Measurements from ENCODE around the gene FANCM. TPM values are rescaled to one million over a fixed set of nuclear protein-coding genes. Genes with fewer than 3 reads are reported as not detected.

The FANCM gene
- total RNA-seq, 1 donor from 2014 or later, result 4.8 TPM

DNA sequence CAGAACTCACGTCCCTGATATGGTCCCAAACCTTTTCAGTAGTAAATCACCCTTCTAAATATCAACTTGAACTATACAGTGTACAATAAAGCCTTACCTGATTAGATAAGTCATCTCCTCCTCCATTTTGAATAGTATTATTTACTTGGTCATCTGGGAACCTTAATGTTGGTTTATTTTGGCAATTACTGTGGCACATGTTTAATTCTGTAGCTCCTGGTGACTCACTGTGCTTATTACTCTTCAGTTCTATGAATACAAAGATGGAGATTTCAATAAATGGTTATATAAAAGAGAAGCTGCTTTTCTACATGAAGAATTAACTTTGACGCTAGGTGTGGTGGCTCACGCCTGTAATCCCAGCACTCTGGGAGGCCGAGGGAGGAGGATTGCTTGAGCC, 91.8 kb downstream of the FANCM start:
- DNase-seq (ENCODE audit: extremely low read depth, low read depth, low spot score), result no peak

DNA sequence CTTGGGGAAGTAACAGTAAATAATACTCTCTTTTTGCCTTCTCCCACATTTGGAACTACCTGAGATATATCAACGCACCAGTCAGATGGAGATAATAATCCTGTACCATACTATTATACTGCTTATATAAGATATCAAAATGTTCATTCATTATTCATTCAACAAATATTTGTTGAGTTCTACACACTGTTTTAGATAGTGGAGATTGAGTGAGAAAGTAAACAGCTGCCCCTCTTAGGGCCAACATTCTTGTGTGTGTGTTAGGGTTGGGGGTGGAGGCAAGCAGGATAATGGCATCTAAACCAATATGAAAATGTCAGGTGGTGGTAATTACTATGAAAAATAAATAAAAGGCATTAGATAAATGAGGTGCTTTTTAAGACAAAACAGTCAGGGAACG, 103.3 kb downstream of the FANCM start:
- DNase-seq (ENCODE audit: extremely low read depth, low read depth, low spot score), result no peak

GRCh38 chr14:45242706-45243105, 107.0 kb downstream of the FANCM start:
- DNase-seq (ENCODE audit: extremely low read depth, low read depth, low spot score), result no peak

- DNase-seq (ENCODE audit: extremely low read depth, low read depth, low spot score), result no peak
Observed at GRCh38 chr14:45246151-45246550, 110.4 kb downstream of the FANCM start.

DNA sequence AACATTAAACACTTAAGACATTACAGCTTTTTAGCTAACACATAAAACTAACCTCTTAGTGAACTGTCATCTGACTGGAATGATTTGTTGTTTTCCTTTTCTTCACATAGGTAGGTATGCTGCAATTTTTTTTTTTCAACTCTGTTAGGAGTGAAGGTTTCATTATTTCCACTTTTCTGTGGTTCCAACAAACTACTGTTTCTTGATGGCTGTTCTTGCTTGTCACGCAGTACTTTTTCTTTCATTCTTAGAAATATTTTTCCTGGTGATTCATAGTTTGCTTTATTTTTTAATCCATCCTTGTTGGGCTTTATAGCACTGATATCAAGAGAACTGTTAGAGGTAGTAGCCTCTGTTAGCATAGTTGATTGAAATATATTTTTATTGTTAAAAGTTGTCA, 111.0 kb downstream of the FANCM start:
- no peak for DNase-seq (ENCODE audit: extremely low read depth, low read depth, low spot score)

DNA sequence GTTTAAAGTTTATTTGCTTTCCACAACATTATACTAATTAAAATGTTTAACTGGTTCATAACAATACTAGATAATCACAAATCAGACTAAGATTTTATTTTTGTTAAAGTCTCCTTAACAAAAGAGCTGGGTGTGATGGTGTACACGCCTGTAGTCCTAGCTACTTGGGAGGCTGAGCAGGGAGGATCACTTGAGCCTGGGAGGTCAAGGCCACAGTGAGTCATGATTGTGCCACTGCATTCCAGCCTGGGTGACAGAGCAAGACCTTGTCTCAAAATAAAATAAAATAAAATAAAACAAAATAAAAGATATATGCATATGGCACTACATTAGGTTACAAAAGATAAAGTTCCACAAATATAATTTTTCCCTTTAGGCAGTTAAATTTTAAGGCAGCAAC, 111.7 kb downstream of the FANCM start:
- no peak for DNase-seq (ENCODE audit: extremely low read depth, low read depth, low spot score)

- DNase-seq (ENCODE audit: extremely low read depth, low read depth, low spot score), result no peak
Observed at GRCh38 chr14:45249856-45250575, 114.3 kb downstream of the FANCM start.

Other genes starting within 250 kb of the FANCM start
- 5.0 and 8.7 TPM in 2 replicates for gene KLHL28, start 174.0 kb upstream of the FANCM start, total RNA-seq
- gene TOGARAM1, start 173.7 kb upstream of the FANCM start, total RNA-seq, result 21.7 and 28.3 TPM in 2 replicates
- gene PRPF39, start 51.8 kb upstream of the FANCM start, total RNA-seq, result 9.0 and 29.6 TPM in 2 replicates
- 45.3 and 51.6 TPM in 2 replicates for gene FKBP3, start 1.4 kb upstream of the FANCM start, total RNA-seq
- gene MIS18BP1, start 117.3 kb downstream of the FANCM start, total RNA-seq, result 10.1 and 26.7 TPM in 2 replicates

All from glomerular endothelial cell (primary cell).